NCI-H128 (cell line): ENCODE data around the gene ITPR1.

Experiments
- DNase-seq: peaks from one replicate; lab custom pipeline; 2025; ENCODE audit not compliant: unreplicated experiment; lab: John Stamatoyannopoulos, UW

ITPR1 gene

GRCh38 chr3:4678320-4678719 lies 185.2 kb downstream of the ITPR1 start:
- DNase-seq: no peak

GRCh38 chr3:4680227-4680691 lies 187.1 kb downstream of the ITPR1 start:
- DNase-seq: no peak

GRCh38 chr3:4680871-4681300 lies 187.7 kb downstream of the ITPR1 start:
- DNase-seq: no peak

GRCh38 chr3:4681301-4681700 lies 188.2 kb downstream of the ITPR1 start:
- DNase-seq: no peak

GRCh38 chr3:4684117-4684516 lies 191.0 kb downstream of the ITPR1 start:
- no peak for DNase-seq

- DNase-seq: no peak
These were observed 191.8 kb downstream of the ITPR1 start for GRCh38 chr3:4684976-4685375.

GRCh38 chr3:4685673-4686345 lies 192.7 kb downstream of the ITPR1 start:
- no peak for DNase-seq

- no peak for DNase-seq
These were observed 193.5 kb downstream of the ITPR1 start for GRCh38 chr3:4686619-4687018.

- no peak for DNase-seq
These were observed 194.0 kb downstream of the ITPR1 start for GRCh38 chr3:4687167-4687566.

- no peak for DNase-seq
These were observed 194.4 kb downstream of the ITPR1 start for GRCh38 chr3:4687596-4687995.

- DNase-seq: no peak
These were observed 195.3 kb downstream of the ITPR1 start for GRCh38 chr3:4688411-4688810.

- no peak for DNase-seq
These were observed 195.9 kb downstream of the ITPR1 start for GRCh38 chr3:4689021-4689420.

- no peak for DNase-seq
These were observed 197.1 kb downstream of the ITPR1 start for GRCh38 chr3:4690277-4690676.

GRCh38 chr3:4693620-4694019 lies 200.5 kb downstream of the ITPR1 start:
- DNase-seq: no peak

GRCh38 chr3:4695846-4696245 lies 202.7 kb downstream of the ITPR1 start:
- no peak for DNase-seq

GRCh38 chr3:4696266-4696665 lies 203.1 kb downstream of the ITPR1 start:
- DNase-seq: no peak

- no peak for DNase-seq
These were observed 205.1 kb downstream of the ITPR1 start for GRCh38 chr3:4698125-4698821.

GRCh38 chr3:4703054-4703480 lies 209.9 kb downstream of the ITPR1 start:
- DNase-seq: no peak

- DNase-seq: no peak
These were observed 211.4 kb downstream of the ITPR1 start for GRCh38 chr3:4704552-4704951.

GRCh38 chr3:4707324-4707723 lies 214.2 kb downstream of the ITPR1 start:
- DNase-seq: no peak

- no peak for DNase-seq
These were observed 215.1 kb downstream of the ITPR1 start for GRCh38 chr3:4708230-4708629.

- DNase-seq: no peak
These were observed 216.2 kb downstream of the ITPR1 start for GRCh38 chr3:4709341-4709740.

- no peak for DNase-seq
These were observed 217.0 kb downstream of the ITPR1 start for GRCh38 chr3:4710191-4710590.
